B cell (primary cell): Measurements from ENCODE around the gene MYCBP2. TPM values are rescaled to one million over a fixed set of nuclear protein-coding genes. Genes with fewer than 3 reads are reported as not detected.

Source experiments
- ATAC-seq: fragments of 200-7000 bp; cut with Tn5 transposase; one replicate; pipeline ENCODE4 v1.10.0; 2021; ENCODE audit warnings: low read depth, mild to moderate bottlenecking, moderate number of reproducible peaks, moderate library complexity
- CTCF ChIA-PET: fragments of 350-600 bp; sonication (Branson Sonifier 250); formaldehyde crosslinking; loops from one replicate; lab custom pipeline; 2021; ENCODE audit warnings: antibody characterized with exemption, inconsistent platforms; lab: Charles Lee
- POLR2A ChIA-PET: fragments of 350-600 bp; sonication (Branson Sonifier 250); formaldehyde crosslinking; loops from one replicate; lab custom pipeline; 2021; ENCODE audit warnings: antibody characterized with exemption; lab: Charles Lee
- DNase-seq: peaks from one replicate; pipeline ENCODE4 v3.0.0; 2013
- H2AFZ ChIP-seq: 2 replicates; pipeline ENCODE4 v1.6.1; 2012; ENCODE audit warnings: mild to moderate bottlenecking, low read depth, low read length; ENCODE audit not compliant: insufficient read depth, poor library complexity, severe bottlenecking
- H3K27ac ChIP-seq, 2 donors: 1 replicate in 1 of 2; 2 replicates in 1 of 2; pipeline ENCODE4 v1.5.1; 2012 to 2013; ENCODE audit warnings: low read length in 2 of 2, mild to moderate bottlenecking in 2 of 2, moderate library complexity in 1 of 2
- H3K27me3 ChIP-seq, 4 experiments: fragments of 200-600 bp in 1 of 4; sonication (generic) in 1 of 4; replicated peaks in 1 of 4; 1 replicate in 2 of 4; 2 replicates in 2 of 4; pipeline versions ENCODE4 v1.6.1 to v1.7.0; 2013 to 2016; ENCODE audit warnings: low read length in 3 of 4, mild to moderate bottlenecking in 2 of 4, mixed read lengths in 1 of 4, moderate library complexity in 1 of 4; ENCODE audit not compliant: insufficient read depth in 4 of 4, control insufficient read depth in 3 of 4; ENCODE audit errors: control extremely low read depth in 1 of 4
- H3K36me3 ChIP-seq, 2 experiments: replicated peaks in 1 of 2; 1 replicate in 1 of 2; 2 replicates in 1 of 2; pipeline versions ENCODE4 v1.6.1 to v1.7.1; 2013; ENCODE audit warnings: low read length in 1 of 2; ENCODE audit not compliant: insufficient read depth in 2 of 2, control insufficient read depth in 1 of 2; ENCODE audit errors: control extremely low read depth in 1 of 2, extremely low read depth in 1 of 2
- H3K4me1 ChIP-seq, 2 donors: fragments of 200-600 bp in 1 of 2; sonication (generic) in 1 of 2; 1 replicate in 1 of 2; 2 replicates in 1 of 2; pipeline versions ENCODE4 v1.5.1 to v1.6.1; 2013 to 2017; ENCODE audit warnings: low read length in 2 of 2; ENCODE audit not compliant: control insufficient read depth in 2 of 2, insufficient read depth in 2 of 2
- H3K4me2 ChIP-seq: replicated peaks from 2 replicates; pipeline ENCODE3; 2012; ENCODE audit warnings: mild to moderate bottlenecking, low read depth, low read length; ENCODE audit not compliant: poor library complexity, severe bottlenecking
- H3K4me3 ChIP-seq, 5 experiments: fragments of 200-600 bp in 1 of 5; sonication (generic) in 1 of 5; 1 replicate in 3 of 5; 2 replicates in 2 of 5; pipeline versions ENCODE4 v1.5.1 to v1.7.0; 2011 to 2016; ENCODE audit warnings: low read length in 4 of 5, mild to moderate bottlenecking in 4 of 5, low read depth in 2 of 5, control low read depth in 1 of 5, moderate library complexity in 1 of 5; ENCODE audit not compliant: insufficient read depth in 1 of 5; ENCODE audit errors: control extremely low read depth in 1 of 5, extremely low read depth in 1 of 5
- H3K79me2 ChIP-seq: fragments of 200-600 bp; sonication (generic); one replicate; pipeline ENCODE4 v1.6.0; 2016; ENCODE audit warnings: low read length; ENCODE audit not compliant: control insufficient read depth, insufficient read depth
- H3K9ac ChIP-seq: fragments of 200-600 bp; sonication (generic); 2 replicates; pipeline ENCODE4 v1.6.1; 2017; ENCODE audit warnings: mild to moderate bottlenecking, low read length, moderate library complexity
- H3K9me3 ChIP-seq, 3 donors: one replicate each; pipeline versions ENCODE4 v1.6.1 to v1.7.1; 2013; ENCODE audit warnings: low read length in 2 of 3; ENCODE audit not compliant: control insufficient read depth in 2 of 3, insufficient read depth in 1 of 3; ENCODE audit errors: control extremely low read depth in 1 of 3
- H4K20me1 ChIP-seq: 2 replicates; pipeline ENCODE4 v1.6.0; 2012; ENCODE audit warnings: mild to moderate bottlenecking, low read length; ENCODE audit not compliant: insufficient read depth, control insufficient read depth, poor library complexity, severe bottlenecking
- H3K27ac Mint-ChIP-seq: one replicate; pipeline ENCODE4 v1.8.0; 2021; ENCODE audit warnings: mixed read lengths
- H3K27me3 Mint-ChIP-seq: one replicate; pipeline ENCODE4 v1.8.0; 2021; ENCODE audit warnings: mixed read lengths
- H3K4me1 Mint-ChIP-seq: one replicate; pipeline ENCODE4 v1.8.0; 2021; ENCODE audit warnings: mixed read lengths
- H3K4me3 Mint-ChIP-seq: one replicate; pipeline ENCODE4 v1.8.0; 2021; ENCODE audit warnings: mixed read lengths
- H3K9me3 Mint-ChIP-seq: one replicate; pipeline ENCODE4 v1.8.0; 2022; ENCODE audit warnings: mixed read lengths; ENCODE audit not compliant: insufficient read depth
- CTCF ChIP-seq: fragments of 200-600 bp; IDR thresholded peaks from one replicate; pipeline ENCODE4 v1.8.0; 2022; ENCODE audit warnings: antibody characterized with exemption, mild to moderate bottlenecking
- EZH2 ChIP-seq: IDR thresholded peaks from 2 replicates; pipeline ENCODE4 v1.6.1; 2012; ENCODE audit warnings: borderline replicate concordance, low read depth, mild to moderate bottlenecking, moderate library complexity, low read length; ENCODE audit not compliant: insufficient read depth, poor library complexity, severe bottlenecking
- WGBS: methylation state at CpG from one replicate; pipeline ENCODE4 v1.1.5; 2013; ENCODE audit warnings: missing lambda C conversion rate; ENCODE audit not compliant: insufficient coverage; 5-methylcytosine and 5-hydroxymethylcytosine counted together
- intact Hi-C: fragments of 100-400 bp; cut with micrococcal nuclease; formaldehyde crosslinking; loops from one replicate; pipeline ENCODE4 v1.10.0; 2022
- polyA plus RNA-seq: library from polyadenylated mRNA; depleted of rRNA; stranded (reverse); fragments of >200 nt; gene quantifications from 2 replicates; pipeline ENCODE4 v1.2.3, GENCODE V29; 2012
- total RNA-seq, 2 donors: library from RNA; stranded (reverse); fragments of 120-200 nt in 1 of 2; gene quantifications; 1 replicate in 1 of 2; 2 replicates in 1 of 2; pipeline versions ENCODE4 v1.2.3 to v1.2.4, GENCODE V29; 2013 to 2022

Gene MYCBP2
- total and polyA plus RNA-seq, 2 donors (not counting 1 experiment from before 2014, with no cell fraction given), result 84.0 to 237 TPM

GRCh38 chr13:77356155-77356554, 29.3 kb upstream of the MYCBP2 start:
- Histone ChIP-seq H3K27ac (no peak overlapping the region), H3K4me1 (peaks cover 29 to 37% of the 10 kb centered on the region in 2 donors), H3K4me2 (no peak overlapping the region), H4K20me1 (no peaks in the 10 kb centered on the region), H3K4me3 (no peak overlapping the region), H3K9ac (no peak overlapping the region), H2AFZ (no peak overlapping the region), H3K36me3 (no peaks in the 10 kb centered on the region), H3K9me3 (peaks cover 0 to 3% (median 0%) of the 10 kb centered on the region in 3 donors), H3K27me3 (no peaks in the 10 kb centered on the region), H3K79me2 (no peaks in the 10 kb centered on the region)
- Mint-ChIP-seq H3K4me1 (peaks cover 45% of the 10 kb centered on the region), H3K9me3 (no peaks in the 10 kb centered on the region), H3K4me3 (no peak overlapping the region), H3K27ac (no peak overlapping the region), H3K27me3 (no peaks in the 10 kb centered on the region)
- ChIA-PET POLR2A (no interaction called here), CTCF (no interaction called here)
- no peak for ATAC-seq
- no CpG with 5 or more reads among the region's 2 CpGs for WGBS
- DNase-seq, result no peak
- intact Hi-C loops, result no loop called here
- TF ChIP-seq EZH2, result no peak
- TF ChIP-seq CTCF, result no peak

- H3K9me3 ChIP-seq, result peaks cover 0 to 4% (median 0%) of the 10 kb centered on the region in 3 donors
- H3K4me1 Mint-ChIP-seq, result peaks cover 30% of the 10 kb centered on the region
- H3K27me3 ChIP-seq, result no peaks in the 10 kb centered on the region
- no peaks in the 10 kb centered on the region for H3K79me2 ChIP-seq
- WGBS, result no CpG with 5 or more reads among the region's 2 CpGs
- intact Hi-C loops, result loop anchor here (1.0 to 2.0 kb wide), 4 partner anchors 9 to 75 kb away; no protein-coding TSS in a partner anchor
- peak overlapping the region; percentile 50 for H3K4me2 ChIP-seq
- CTCF ChIA-PET, result interaction anchor here (0.8 kb wide), 1 partner anchor 22 kb away, joined by 3 read pairs; no protein-coding TSS in a partner anchor
- peak overlapping the region; percentile 55 to 82 for H3K27ac ChIP-seq
- H3K4me3 Mint-ChIP-seq, result peak overlapping the region; percentile 11
- H3K36me3 ChIP-seq, result no peaks in the 10 kb centered on the region
- no peak for TF ChIP-seq CTCF
- no peak for TF ChIP-seq EZH2
- H4K20me1 ChIP-seq, result no peaks in the 10 kb centered on the region
- H3K9ac ChIP-seq, result no peak overlapping the region
- POLR2A ChIA-PET, result no interaction called here
- DNase-seq (peak; percentile 55), ATAC-seq (peak; percentile 70)
- peak overlapping the region; percentile 81 for H3K27ac Mint-ChIP-seq
- H3K4me1 ChIP-seq, result peaks cover 19 to 22% of the 10 kb centered on the region in 2 donors
- H2AFZ ChIP-seq, result peak overlapping the region; percentile 31
- H3K27me3 Mint-ChIP-seq, result no peaks in the 10 kb centered on the region
- peak overlapping the region in 1 of 5 experiments; percentile 26 for H3K4me3 ChIP-seq
- no peaks in the 10 kb centered on the region for H3K9me3 Mint-ChIP-seq
These were observed 27.1 kb upstream of the MYCBP2 start for GRCh38 chr13:77353995-77354394.
